Lung microvascular endothelial cell (primary cell): ENCODE measurements around the gene A3GALT2. TPM values are rescaled to one million over a fixed set of nuclear protein-coding genes. Genes with fewer than 3 reads are reported as not detected.
"Not testable (repeated sequence)": the region's sequence is repeated elsewhere in the genome, so short reads cannot be mapped to it uniquely, and the experiment has no call there.

ENCODE experiments used
- DNase-seq, 2 donors: peaks; one replicate each; pipeline versions ENCODE4 v3.0.0 to v3.0.0-alpha.2; 2010; ENCODE audit warnings: low read depth in 2 of 2
- total RNA-seq: library from RNA; depleted of rRNA; stranded (reverse); fragments of >200 nt; gene quantifications from 2 replicates; pipeline ENCODE4 v1.2.1, GENCODE V29; 2014

A3GALT2 gene
- total RNA-seq, 1 donor from 2014 or later = not detected

- no peak for DNase-seq
Measured at GRCh38 chr1:33314416-33314815, 6.5 kb downstream of the A3GALT2 start.

DNA sequence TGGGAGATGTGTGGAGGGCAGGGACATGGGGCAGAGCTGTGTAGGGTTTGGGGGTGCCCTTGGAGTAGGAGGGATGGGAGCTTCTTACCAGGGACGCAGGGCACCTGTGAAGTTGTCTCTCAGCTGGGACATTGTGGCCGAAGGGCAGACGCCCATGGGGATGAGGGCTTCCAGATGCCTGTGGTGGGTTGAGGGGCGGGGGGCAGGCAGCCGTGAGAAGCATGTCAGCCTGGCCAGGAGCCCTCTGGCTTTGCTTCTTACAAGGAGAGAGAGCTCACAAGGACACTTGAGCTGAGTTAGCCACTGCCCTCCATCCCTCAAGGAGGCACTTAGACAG is 8.5 kb downstream of the A3GALT2 start:
- no peak for DNase-seq

DNA sequence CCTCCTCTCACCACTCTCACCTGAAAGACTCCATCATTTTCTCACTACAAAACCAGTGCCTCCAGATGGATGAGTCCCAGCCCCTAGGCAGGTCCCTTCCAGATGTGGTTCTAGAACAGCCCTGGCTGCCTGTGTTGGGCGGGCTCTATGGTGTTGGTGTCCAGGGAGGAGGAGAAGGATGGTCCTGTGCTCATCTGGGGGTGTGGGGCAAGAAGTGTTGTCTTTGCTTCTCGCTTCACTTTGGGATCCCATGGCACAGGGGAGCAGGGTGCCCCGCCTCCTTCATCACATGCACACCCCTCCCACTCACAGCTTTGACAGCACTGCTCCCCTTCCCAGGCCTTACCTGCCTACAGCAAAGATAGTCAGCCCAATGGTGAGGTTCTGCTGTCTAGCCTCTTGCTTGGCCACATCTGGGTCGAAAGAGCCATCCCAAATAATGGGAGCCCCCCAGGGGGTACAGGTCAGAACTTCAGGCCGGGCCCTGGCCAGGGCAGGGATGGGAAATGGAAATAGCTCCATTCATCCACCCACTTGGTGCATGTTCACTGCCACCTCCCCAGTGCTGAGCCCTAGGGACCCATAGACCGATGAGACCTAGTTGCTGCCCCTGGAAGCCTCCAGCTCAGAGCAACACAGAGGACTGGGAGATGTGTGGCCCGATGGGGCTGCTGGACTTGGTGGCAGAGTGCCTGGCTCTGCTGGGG is 9.0 kb downstream of the A3GALT2 start:
- no peak for DNase-seq

DNA sequence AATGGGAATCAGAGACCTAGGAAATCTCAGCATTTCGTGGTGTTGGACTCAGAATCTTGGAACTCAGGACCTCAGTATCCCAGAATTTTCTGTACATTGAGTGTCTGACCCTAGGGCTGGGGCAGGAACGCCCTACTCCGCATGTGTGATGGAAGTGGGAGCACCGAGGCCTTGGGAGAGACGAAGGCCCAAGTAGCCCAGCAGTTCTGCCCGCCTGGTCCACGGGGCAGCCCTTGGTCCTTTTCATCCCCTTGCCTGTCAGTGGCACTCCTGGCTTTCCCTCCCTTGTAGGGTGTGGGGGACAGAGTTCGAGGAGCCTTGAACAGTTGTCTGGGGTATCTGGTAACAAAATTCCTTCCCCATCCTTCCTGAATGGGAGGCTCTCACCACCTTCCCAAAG is 10.2 kb downstream of the A3GALT2 start:
- DNase-seq = no peak

DNA sequence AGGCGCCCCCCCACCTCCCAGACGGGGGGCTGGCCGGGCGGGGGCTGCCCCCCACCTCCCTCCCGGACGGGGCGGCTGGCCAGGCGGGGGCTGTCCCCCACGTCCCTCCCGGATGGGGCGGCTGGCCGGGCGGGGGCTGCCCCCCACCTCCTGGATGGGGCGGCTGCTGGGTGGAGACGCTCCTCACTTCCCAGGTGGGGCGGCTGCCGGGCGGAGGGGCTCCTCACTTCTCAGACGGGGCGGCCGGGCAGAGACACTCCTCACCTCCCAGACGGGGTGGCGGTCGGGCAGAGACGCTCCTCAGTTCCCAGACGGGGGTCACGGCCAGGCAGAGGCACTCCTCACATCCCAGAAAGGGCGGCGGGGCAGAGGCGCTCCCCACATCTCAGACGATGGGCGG is 11.5 kb downstream of the A3GALT2 start:
- not testable (repeated sequence) for DNase-seq

DNA sequence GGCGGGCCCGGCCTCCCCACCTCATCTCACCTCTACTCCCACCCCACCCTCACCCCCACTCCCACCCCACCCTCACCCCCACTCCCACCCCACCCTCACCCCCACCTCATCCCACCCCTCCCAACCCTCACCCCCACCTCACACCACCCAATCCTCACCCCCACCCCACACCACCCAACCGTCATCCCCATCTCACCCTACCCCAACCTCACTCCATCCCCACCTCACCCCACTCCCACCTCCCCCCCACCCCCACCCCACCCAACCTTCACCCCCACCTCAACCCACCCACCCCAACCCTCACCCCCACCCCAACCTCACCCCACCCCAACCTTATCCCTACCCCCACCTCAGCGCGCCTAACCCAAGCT is 13.4 kb downstream of the A3GALT2 start:
- no peak for DNase-seq

DNA sequence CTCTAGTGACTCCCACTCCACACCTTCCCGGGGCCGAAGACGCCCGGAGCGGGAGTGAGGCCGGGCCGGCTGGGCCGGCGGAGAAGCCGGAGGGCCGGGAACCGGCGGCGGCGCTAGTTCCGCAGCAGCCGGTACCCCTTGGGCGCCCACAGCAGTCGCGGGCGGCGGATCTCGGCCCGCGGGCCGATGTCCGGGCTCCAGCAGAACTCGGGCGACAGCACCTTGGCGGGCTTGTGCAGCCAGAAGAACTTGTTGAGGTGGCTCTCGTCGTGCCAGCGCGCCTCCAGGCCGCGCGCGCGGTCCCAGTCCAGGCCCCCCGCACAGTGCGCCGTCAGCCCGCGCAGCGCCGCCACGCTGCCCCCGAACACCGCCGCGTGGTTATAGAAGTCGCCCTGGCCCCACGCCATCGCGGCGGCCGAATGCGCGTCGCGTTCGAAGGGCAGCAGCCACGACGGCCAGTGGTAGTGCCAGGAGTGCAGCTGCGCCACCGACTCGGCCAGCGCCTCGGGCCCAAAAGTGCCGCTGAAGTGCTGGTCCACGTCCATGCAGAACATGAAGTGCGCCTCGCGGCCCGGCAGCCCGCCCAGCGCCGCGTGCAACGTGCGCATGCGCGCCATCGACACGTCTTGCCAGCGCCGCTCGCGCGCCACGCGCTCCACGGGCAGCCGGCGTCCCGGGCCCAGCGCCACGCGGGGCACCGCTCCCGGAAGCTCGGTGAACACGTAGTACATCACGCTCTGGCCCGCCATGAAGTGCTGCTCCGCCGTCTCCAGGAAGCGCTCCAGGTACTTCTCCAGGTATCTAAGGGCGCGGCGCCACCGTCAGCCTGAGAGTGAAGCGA is 14.0 kb downstream of the A3GALT2 start:
- peak; percentile 16 to 35 for DNase-seq

DNA sequence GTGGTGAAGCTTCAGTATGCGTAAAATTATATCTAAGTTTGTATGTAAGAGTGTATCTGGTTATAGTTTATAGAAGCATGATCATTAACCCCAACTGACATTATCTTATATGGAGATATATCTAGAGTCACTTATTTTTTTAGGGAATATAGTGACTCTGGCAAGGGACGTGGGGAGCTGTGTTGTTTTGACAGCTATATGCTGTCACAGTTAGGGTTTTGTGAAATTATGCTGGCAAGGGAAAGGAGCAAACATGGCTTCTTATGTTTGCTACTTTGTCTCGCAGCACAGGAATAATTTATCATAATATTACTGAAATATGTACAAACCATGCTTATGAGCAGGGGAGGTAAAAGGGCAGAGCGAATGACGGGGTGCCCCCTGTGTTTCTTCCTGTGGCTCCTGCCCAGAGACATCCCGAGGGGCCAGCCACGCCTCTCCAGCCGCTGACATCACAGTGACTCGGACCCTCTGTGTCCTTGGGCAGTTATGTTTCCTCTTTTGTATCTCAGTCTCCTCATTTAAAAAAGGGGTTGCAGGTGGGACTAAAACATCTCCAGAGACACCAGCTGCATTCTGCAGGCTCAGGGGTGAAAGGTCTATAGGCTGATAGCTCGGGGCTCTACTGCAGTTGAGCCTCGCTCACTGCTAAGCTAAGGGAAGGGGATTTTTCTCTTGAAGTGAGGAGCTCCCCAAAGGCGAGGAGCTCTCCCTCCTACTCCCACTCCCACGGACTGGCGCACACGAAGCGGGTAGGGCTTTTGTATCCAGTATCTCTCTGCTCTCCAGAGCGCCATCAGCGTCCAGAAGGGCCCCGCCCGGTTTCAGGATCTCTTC is 14.9 kb downstream of the A3GALT2 start:
- DNase-seq = no peak

- no peak for DNase-seq
Measured at GRCh38 chr1:33305016-33305415, 15.9 kb downstream of the A3GALT2 start.

DNA sequence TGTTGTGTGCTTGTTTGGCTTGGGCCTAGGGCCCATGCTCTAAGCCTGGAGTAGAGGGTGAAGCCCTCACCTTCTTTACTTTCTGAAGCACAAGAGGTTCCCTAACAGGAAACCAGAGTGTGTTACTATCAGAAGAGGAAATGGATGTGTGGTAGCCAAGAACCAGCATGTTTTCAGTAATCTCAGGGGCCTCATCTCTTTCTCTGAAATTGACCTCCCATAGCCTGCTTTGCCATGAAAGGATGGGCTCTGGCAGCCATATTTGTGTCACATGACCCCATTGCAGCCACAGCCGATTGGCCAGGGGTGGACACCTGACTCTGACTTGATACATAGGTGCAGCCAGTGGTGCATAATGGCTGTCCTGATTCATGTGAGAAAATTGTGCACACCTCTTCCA is 18.6 kb downstream of the A3GALT2 start:
- DNase-seq = no peak

- no peak for DNase-seq
Measured at GRCh38 chr1:33301273-33301984, 19.5 kb downstream of the A3GALT2 start.

GRCh38 chr1:33300673-33301072 is 20.2 kb downstream of the A3GALT2 start:
- DNase-seq = no peak

GRCh38 chr1:33299461-33300155 is 21.3 kb downstream of the A3GALT2 start:
- no peak for DNase-seq

- DNase-seq = peak; percentile 69 to 76
Measured at GRCh38 chr1:33298623-33299277, 22.1 kb downstream of the A3GALT2 start.

GRCh38 chr1:33297911-33298622 is 22.8 kb downstream of the A3GALT2 start:
- DNase-seq = no peak

DNA sequence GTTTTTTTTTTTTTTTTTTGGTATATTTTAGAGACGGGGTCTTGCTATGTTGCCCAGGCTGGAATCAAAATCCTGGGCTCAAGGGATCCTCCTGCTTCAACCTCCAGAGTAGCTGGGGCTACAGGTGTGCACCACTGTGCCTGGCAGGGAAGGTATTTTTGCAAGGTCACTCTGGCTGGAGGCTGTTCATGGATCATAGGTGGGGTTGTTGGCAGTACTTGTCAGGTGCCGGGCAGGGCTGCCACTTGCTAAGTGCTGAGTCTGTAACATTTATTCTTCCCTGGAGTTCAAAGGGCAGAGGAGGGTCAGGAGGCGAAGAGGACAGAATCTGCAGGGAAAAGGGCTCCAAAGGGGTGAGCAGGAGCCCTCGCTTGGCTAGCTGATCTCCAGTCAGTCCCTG is 24.1 kb downstream of the A3GALT2 start:
- no peak for DNase-seq

DNA sequence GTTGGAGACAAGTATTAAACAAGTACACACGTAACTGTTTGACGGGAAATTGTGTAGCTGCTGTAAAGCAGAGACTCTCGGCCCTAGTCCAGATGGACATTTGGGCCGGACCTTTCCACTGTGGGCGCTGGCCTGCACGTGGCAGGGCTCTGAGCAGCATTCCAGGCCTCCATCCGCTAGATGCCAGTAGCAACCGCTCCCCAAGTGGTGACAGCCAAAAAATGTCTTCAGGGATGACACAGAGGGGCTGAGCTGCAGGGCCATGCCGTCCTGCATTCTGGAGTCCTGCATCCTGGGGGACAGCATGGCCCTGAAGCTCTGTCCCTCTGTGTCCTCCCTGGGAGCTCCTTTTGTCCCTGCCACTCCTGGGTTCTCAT is 24.8 kb downstream of the A3GALT2 start:
- no peak for DNase-seq

DNA sequence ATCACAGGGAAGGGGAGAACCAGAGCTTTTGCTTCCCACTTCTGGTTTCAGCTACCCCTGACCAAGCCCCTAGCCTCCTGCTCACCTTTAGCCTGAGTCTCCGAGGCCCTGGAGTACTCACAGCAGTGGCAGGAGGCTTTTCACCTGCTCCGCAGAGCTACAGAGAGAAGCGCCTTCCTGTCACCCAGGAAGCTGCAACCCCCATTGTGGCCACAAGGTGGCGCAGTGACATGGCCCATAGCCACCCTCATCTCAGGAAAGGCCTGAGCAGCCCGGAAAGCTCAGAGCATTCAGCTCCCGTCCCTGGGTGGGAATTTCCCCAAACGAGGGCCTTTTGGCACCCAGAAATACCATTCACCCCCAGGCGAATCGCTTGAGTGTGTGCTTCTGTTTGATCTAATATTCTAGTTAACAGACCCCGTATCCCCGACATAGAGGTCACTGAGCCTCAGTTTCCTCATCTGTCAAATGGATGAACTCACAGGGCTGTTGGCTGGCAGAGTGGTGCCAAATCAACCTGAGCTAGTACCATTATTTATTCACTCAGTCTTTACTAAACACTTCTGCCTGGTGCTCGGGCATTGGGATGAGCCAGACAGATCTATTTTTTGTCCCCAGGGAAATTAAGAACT is 25.3 kb downstream of the A3GALT2 start:
- DNase-seq = peak; percentile 46 to 63

- no peak for DNase-seq
Measured at GRCh38 chr1:33295023-33295422, 25.9 kb downstream of the A3GALT2 start.
